GM21526 (cell line): ENCODE data around the gene SERPINB5.

ENCODE experiments used
- ATAC-seq: cut with Tn5 transposase; IDR thresholded peaks from one replicate; pipeline ENCODE4 v1.9.1; 2021; ENCODE audit warnings: moderate library complexity; ENCODE audit not compliant: unreplicated experiment, low FRiP score

The SERPINB5 gene

GRCh38 chr18:63518178-63519012, 41.6 kb downstream of the SERPINB5 start:
- peak; percentile 93 for ATAC-seq

DNA sequence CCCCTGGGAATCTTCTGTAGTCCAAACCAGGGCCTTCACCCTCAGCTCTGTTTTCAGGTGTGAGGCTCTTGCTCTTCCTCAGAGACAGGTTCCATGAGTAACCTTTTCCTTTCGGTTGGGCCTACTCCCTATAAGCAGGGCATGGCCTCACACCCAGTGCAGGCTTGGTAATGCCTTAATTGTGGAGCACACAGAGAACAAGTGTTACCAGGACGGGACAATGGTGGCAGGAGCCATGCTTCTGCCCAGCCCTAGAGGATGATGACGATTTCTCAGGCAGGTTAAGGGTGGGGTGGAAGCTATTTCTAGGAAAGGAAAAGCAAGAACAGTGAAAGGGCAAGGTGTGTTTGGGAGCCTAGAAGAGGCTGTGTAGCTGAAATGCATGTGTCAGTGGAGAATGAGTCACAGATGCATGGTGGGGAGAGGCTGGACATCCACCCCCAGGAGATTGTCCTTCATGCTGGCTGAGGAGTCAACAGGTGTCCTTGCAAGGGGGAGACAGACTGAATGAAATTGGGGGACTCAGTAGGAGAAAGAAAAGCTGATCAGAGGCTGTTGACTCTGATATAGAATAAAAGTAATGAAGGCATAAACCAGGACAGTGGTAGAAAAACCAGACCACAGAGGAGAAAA, 43.4 kb downstream of the SERPINB5 start:
- no peak for ATAC-seq

DNA sequence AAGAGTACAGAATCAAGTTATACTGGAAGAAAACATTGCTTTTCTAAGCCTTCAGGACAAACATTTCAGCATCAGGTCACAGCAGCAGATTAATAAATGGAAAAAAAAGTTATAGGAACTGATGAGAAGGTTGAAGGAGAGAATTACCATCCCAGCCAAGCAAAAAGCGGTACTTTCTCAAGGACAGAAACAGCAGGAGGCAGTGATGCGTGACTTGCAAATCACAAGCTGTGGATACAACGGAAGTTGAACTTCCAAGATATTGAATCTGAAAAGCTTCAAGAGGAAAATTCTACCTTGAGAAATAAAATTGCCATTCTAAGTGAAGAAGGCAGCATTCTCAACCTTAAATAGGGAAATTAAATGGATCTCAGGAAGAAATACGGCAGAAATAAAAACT, 46.9 kb downstream of the SERPINB5 start:
- ATAC-seq: no peak

DNA sequence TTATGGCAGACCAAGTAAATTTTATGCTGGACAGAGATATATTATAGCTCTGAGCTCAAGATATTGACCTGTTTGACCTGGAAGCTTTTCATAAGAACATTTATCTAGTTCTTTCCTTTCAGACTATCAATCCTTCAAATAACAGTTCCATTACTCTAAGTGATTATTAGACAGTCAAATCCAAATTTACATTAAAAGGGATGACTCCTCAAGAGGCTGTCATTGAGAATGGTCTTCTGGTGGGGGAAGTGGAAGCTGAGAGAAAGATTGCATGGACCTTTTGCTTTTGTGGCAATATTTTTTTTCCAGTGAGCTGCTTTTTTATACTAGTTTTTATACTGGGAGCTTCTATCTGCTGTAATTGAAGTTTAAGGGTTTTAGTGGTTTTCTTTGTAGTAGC, 50.5 kb downstream of the SERPINB5 start:
- ATAC-seq: no peak

GRCh38 chr18:63528863-63529492, 52.2 kb downstream of the SERPINB5 start:
- no peak for ATAC-seq

DNA sequence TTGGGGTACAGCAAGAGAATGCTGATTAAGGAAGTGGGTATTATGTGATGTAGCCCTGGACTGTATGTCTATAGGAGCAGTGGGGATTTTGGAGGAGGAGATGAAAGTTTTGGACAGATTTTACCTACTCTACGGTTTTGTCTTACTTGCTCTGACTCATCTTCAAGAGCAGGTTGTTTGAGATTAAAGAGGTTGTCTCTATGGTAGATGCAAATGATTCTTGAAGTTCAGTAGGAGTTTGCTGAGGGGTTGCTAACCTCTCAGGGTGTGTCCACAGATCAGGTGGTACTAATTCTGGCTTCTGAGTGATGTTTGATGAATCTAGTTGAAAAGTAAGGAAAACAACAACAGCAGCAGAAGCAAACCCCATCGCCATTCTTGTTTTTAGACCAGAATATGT, 55.7 kb downstream of the SERPINB5 start:
- no peak for ATAC-seq

- no peak for ATAC-seq
These were observed 57.9 kb downstream of the SERPINB5 start for GRCh38 chr18:63534615-63535014.

GRCh38 chr18:63539904-63540510, 63.2 kb downstream of the SERPINB5 start:
- no peak for ATAC-seq

DNA sequence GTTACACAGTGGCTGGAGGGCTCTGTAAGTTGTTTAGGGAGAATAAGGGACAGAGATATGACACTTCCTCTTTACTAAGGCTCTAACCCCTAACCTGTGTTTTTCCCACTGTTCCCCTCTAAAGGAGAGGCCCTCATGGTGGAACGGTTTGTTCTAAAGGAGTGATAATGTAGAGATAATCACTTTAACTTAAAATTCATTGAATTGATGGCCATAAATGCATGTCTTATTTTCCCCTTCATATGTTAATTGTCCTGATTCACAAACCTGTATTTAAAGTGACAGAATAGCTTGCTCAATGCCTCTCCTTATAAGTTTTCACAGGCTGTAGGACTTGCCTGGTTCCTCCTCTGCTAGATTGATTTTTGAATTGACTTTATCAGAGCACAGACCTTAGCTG, 65.3 kb downstream of the SERPINB5 start, which contains the start of gene SERPINB12:
Gene SERPINB12, plus strand, starts transcription at position 301 of the 400 bp plus-strand sequence. CDS start 13,791 bp downstream, outside the sequence.
- ATAC-seq: no peak

GRCh38 chr18:63544017-63544416, 67.3 kb downstream of the SERPINB5 start:
- no peak for ATAC-seq

DNA sequence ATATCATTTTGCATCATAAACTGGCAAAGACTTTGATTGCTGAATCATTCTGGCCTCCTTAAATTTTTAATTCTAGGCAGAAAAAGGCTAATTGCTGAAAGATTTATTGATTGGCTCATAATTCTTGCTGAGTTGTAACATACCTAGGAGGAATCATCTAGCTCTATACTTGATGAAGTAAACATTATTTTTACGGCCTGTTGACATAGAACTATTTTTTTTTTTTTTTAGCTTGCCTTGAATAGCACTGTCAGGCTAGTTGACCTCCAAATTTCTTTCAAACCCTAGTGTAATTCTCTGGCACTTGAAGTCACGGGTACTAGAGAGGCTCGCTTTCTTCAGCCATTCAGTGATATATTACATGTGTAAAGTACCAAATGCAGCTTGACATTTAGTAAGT, 68.2 kb downstream of the SERPINB5 start:
- no peak for ATAC-seq

- no peak for ATAC-seq
These were observed 73.3 kb downstream of the SERPINB5 start for GRCh38 chr18:63550068-63550467.

DNA sequence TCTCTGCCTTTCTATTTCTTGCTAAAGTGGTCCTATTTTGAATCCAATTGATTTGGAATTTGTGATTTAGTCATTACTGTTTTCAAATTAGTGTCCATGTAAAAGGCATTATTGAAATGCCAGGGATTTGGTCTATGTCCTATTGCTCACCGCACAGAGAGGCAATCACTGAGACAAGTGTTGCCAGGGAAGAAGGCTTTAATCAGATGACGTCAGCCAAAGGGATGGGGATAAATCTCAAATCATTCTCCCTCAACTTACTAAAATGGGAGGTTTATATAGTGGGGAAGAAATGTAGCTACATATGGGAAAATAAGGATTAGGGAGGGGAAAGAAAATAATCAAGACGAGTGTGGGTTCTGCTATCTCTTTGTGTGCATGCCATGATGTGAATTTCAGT, 75.0 kb downstream of the SERPINB5 start:
- no peak for ATAC-seq

DNA sequence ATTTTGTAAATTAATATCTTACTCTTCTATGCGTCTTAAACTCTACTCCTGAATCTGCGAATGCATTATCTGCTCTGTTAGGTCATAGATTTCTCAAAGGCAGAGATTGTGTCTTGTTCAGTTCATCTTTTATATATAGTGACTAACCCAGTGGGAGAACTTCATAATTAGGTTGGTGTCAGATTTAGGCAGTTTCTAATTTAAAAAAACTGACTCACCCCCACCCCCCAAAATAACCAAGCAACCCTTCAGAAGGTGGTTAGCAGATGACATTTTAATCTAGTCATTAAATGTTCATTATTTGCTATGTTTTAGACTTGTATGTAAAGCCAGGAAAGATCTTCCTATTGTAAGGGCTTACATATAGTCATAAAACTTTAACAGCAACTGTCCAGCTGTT, 75.8 kb downstream of the SERPINB5 start:
- no peak for ATAC-seq

- ATAC-seq: no peak
These were observed 76.3 kb downstream of the SERPINB5 start for GRCh38 chr18:63553081-63553480.
